Uterus (tissue), 2 donors: ENCODE measurements around the gene ZNF689.

Source experiments
- POLR2A ChIP-seq, 2 donors: fragments of 450-650 bp; IDR thresholded peaks; one replicate each; pipeline ENCODE4 v1.6.1; 2016; ENCODE audit warnings: antibody characterized with exemption in 2 of 2, mild to moderate bottlenecking in 1 of 2, moderate library complexity in 1 of 2
- TF ChIP-seq, protein P1 (sequence below), 4 experiments: fragments of 200-600 bp in 2 of 4; fragments of 450-650 bp in 2 of 4; sonication (generic) in 2 of 4; IDR thresholded peaks; one replicate each; pipeline ENCODE4 v1.5.1; 2016 to 2019; ENCODE audit warnings: antibody characterized with exemption in 4 of 4, mild to moderate bottlenecking in 2 of 4, moderate library complexity in 1 of 4

DNA sequence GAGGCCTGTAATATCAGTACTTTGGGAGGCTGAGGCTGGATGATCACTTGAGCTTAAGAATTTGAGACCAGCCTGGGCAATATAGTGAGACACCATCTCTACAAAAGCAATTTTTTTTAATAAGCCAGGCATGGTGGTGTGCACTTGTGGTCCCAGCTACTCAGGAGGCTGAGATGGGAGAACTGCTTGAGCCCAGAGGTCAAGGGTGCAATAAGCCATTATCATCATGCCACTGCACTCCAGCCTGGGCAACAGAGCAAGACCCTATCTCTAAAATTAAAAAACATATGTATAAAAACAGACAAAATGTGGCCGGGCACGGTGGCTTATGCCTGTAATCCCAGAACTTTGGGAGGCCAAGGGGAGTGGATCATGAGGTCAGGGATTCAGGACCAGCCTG is 21.5 kb downstream of the ZNF689 start:
- TF ChIP-seq, protein P1, sequence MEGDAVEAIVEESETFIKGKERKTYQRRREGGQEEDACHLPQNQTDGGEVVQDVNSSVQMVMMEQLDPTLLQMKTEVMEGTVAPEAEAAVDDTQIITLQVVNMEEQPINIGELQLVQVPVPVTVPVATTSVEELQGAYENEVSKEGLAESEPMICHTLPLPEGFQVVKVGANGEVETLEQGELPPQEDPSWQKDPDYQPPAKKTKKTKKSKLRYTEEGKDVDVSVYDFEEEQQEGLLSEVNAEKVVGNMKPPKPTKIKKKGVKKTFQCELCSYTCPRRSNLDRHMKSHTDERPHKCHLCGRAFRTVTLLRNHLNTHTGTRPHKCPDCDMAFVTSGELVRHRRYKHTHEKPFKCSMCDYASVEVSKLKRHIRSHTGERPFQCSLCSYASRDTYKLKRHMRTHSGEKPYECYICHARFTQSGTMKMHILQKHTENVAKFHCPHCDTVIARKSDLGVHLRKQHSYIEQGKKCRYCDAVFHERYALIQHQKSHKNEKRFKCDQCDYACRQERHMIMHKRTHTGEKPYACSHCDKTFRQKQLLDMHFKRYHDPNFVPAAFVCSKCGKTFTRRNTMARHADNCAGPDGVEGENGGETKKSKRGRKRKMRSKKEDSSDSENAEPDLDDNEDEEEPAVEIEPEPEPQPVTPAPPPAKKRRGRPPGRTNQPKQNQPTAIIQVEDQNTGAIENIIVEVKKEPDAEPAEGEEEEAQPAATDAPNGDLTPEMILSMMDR (IDR thresholded peaks at IDR 0.05) = no peak
- no peak for TF ChIP-seq POLR2A (IDR thresholded peaks at IDR 0.05)
